Activated CD4-positive, CD25-positive, alpha-beta regulatory T cell treated with anti-CD3 and anti-CD28 coated beads, Interleukin-2, amount 50 U/mL, for 72 hours (primary cell): Measurements from ENCODE around the gene CHN1.

Source experiments
- DNase-seq: peaks from one replicate; pipeline ENCODE4 v3.0.0; 2021

Gene CHN1

DNA sequence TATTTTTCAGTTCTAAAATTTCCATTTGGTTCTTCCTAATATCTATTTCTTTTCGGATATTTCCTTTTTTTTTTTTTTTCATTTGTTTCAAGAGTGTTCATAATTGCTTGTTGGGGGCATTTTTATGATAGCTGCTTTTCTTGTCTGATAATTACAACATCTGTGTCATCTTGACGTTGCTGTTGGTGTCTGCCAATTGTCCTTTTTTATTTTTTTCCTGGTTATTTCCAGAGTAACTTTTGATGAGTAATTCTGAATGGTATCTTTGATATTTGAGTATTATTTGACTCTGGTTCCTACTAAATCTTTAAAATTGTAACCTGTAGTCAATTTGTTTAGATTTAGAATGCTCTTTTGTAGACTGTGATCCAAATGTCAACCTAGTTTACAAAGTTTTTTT, 189.7 kb downstream of the CHN1 start:
- no peak for DNase-seq

DNA sequence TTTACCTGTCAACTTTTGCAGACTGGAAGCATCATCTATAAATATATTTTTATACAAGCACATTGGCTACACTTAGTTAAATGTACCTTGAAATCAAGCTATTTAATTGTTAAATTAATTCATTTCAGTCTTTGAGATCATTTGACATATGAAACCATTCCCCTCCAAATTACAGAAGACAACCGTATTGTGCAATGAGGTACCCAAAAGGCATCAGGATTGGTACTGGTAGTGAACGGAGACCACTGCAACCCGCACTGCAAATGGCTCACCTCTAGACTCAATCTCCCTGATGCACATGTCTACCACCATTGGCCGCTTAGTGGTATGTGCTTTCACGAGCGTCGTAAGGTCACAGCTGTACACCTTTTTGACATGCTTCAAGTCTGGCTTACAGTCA, 193.1 kb downstream of the CHN1 start:
- no peak for DNase-seq

DNA sequence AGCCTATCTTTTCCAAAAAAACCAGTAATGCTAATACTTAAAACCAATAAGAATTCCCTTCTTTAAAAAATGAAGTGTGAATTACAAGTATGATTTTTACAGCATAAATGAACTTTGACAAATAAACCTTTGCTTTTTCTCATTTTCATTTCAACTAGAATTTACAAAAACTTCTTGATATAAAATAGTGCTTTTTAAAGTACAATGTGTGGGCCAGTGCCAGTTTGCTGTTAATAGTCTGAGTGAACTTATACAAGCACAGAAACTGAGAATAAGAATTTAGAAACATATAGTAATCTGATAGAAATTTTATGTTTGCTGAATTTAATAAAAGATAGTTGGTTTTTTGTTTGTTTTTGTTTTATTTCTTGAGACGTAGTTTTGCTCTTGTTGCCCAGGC, 197.2 kb downstream of the CHN1 start:
- no peak for DNase-seq

DNA sequence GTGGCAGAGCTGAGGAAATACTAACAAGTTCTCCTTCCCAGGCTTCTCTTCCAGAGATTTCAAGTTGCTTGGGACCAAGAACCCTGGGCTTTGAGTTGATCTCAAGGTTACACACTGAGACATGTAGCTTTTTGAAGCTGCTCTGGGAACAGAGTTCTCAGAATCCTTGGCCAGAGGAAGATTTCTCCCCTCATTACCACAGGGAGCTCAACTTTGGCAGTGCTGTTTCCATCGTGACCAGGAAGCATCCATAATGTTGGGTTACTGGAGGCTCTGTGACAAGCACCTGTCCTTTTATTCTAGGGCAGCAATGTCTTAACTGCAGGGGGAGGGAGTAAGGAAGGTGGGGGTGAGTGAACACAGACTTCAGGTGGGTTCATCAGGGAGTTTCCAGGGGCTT, 199.4 kb downstream of the CHN1 start:
- DNase-seq = no peak

DNA sequence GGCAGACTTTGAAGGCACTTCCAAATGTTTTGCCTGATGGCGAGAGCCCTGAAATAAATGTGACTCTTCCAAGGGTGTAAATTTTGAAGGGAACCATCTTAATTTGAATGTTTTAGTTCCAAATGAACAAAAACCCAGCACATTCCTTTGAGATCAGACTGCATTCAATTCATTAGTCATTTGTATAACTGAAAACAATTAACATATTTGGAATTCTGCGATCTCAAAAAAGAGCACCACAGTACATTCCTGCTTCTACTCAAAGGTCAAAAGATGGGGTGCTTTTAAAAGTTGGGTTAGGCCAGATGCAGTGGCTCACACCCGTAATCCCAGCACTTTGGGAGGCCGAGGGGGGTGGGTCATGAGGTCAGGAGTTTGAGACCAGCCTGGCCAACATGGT, 202.7 kb downstream of the CHN1 start:
- DNase-seq = no peak

DNA sequence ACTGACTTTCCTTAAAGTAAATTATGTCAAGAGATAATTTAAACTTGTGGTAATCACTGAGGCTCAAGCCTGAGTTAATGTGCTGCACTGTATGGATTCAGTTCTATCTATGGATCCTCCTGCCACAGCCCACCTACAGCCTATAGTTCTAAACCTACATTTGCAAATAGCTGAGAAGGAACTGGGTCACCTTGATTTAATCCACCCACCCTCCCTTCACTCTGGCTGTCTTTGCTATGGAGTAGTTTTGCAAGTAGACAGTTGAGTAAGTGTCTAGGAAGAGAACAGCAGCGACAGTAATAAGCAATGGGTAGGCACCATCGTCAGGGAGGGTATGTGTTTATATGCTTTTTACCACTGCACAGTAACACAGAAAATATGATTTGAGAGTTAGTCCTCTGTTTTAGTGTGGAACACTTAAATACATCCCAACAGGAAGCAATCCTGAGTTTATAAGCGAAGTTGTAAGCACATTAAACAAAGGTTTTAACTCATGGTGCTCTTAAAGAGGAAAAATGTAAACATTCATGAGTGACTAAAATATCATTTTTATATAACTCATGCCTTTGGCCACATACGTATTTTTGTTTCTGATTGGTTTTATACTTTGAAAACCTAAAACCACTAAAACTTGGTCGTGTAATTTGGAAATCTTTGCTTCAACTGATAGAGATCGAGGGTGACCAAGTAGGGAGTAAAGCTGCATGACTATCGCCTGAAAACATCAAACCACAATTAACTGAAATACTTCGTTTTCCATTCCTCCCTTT, 204.6 kb downstream of the CHN1 start:
- no peak for DNase-seq

DNA sequence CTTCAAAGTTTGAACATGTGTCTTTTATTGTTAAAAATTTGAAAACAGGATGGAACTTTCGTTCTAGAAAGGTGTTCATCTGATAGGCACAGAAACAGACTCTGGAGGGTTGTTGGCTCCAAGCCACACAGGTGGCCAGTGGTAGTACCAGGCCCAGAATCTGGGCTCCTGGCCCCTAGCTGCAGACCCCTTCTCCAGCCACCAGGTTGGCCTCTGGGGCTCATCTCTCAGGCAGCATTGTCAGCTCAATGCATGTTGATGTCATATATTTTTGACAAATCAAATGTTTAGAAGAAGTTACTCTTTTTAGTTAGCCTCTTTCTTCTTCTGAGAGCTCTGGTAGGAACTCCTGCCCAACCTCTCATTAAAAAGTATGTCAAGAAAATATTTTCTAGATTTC, 206.4 kb downstream of the CHN1 start:
- no peak for DNase-seq

DNA sequence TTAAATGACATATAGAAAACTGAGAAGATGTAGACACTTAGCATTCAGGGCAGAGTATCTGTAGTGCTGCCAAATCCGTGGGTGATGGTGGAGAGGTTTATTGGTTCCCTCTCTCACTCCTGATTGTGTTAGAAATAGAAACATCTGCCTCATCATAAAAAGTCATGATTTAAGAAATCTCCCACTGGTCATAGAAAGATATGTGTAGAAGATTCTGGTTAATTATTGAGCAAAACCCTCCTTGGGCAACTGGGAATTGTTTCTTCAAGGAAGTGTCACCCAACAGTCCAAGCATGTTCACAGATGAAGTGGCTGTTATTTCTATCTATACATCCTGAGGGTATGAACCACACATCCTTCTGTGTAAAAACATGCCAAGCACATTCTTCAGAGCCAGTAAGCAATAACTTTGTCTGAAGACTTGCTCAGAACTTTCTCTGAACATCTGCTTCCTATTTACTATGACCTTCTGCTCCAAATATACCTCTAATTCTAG, 207.4 kb downstream of the CHN1 start:
- no peak for DNase-seq

DNA sequence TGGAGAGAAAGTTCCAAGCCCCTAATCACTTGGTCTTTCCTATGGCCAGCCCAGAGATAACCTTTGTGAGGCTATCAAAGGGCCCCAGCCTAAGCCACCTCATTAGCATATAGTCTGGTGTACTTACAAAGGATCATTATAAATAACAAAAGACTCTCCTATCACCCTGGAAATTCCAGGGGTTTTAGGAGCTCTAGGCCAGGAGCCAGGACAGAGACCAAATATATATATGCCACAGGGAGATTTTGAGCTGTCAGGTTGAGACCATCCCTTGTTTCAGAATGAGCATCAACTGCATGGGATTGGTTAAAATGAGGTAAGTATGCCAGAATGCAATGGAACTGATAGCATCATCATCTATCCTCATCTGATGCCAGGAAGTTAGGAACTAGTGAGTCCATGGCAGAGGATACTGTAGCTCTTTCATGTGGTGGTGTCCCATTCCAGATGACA, 208.8 kb downstream of the CHN1 start:
- no peak for DNase-seq

DNA sequence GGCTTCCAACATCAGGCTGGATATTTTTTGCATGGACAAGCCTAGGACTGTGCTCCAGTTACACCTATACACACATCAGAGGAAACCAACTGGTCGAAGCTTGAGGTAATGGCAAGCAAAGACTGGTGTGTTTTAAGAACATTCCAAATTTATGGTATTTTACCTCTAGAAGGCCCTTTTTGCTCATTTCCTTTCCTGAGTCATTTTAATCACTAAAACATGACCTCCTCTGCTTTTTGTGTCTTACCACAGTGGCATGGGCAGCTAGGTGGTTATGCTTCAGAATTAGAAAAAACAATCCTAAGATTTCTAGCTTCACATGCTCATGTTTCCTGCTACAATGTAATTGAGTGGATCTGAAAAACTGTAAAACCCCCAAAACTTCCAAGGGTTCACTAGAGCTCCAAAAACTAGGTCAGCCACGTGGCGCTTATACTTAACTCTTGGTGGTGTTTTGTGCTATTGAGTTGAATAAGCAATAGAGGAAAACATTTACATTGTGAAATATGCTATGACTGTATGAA, 210.3 kb downstream of the CHN1 start:
- DNase-seq = no peak

DNA sequence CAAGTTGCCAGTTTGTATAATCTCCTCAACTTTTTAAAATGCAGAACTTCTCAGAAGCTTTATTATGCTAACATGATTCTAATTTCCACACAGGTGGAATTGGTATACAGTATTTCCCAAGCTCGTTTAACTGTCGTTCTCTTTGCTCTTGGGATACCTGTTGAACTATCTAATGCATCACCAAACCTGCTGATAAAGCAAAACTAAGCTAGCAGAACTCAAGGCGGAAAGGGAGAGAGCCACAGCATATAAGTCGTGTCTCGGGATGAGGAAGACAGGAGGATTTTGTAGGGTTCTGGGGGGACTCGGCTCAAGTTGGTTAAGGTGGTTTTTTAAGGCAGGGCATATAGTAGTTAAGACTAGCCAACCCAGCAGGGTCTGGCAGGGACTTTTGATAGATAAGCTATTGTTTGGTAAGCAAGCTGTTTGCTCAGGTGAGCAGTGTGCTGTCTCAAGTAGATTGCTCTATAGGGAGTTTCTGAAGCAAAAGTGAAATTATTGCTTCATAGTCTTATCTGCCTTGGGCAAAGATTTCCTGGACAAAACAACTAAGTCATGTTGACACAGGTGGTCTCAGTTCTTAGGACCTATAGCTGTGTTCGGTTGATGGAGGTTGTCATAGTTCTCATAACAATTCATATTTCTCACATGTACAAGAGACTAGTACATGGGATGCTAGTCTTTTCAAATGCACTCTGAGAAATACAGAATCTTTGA, 212.7 kb downstream of the CHN1 start:
- no peak for DNase-seq

DNA sequence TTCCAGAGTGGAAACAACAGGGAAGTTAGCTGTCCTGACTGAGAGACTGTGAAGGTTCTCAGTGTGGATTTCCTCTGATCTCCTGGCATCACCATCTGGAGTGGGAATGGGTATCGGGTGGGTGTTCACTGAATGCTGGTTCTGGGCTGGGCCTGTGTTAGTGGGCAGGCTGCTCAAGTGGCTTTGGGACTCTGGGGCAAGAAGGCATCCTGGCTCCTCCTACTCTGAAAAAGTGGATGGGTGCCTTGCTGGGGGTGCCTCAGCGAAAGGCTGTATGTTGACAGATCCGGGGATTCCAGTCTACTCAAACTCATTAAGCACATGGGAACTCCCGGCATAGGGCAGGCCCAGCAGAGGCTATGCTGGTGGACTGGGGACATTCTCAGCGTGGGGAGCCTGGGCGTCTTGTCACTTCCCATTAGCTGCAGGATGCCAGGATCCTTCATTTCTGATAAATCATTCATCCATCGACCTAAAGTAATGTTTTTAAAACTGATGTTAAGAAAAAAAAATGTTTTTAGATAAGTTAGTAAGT, 213.4 kb downstream of the CHN1 start:
- DNase-seq = no peak

DNA sequence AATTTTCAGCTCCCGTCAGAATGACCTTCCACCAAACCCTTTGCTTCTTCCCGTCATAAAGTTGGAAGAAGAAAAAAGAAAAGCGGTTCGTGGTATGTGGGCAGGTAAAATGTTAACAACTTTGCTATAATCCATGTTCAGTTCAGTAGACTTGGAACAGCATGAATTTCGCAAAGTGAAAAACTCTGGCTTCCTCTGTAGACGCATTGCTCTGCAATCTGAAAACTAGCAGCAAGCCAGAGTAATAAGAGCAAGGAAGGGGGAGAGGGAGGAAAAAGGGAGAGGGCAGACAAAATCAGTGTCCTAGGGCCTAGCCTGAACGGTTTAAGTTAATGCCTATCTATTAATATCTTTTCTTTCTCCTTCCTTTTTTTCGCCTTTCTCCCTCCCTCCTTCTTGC, 214.2 kb downstream of the CHN1 start:
- no peak for DNase-seq

DNA sequence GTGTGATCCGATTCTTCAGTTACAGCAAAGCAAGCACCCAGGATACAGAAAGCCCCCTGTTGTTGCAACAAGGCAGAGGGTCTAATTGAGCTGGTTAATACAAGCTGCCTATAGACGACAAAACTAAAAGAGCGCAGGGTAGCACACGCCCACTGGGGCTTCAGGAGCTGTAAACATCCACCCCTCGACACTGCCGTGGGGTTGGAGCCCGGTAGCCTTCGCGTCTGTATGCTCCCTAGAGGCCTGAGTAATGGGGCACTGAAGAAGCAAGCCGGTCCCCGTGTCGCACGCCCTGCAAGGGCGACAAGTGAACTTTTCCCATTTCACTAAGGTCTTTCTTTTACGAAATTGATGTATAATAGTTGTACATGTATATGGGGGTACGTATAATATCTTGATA, 216.2 kb downstream of the CHN1 start:
- no peak for DNase-seq

DNA sequence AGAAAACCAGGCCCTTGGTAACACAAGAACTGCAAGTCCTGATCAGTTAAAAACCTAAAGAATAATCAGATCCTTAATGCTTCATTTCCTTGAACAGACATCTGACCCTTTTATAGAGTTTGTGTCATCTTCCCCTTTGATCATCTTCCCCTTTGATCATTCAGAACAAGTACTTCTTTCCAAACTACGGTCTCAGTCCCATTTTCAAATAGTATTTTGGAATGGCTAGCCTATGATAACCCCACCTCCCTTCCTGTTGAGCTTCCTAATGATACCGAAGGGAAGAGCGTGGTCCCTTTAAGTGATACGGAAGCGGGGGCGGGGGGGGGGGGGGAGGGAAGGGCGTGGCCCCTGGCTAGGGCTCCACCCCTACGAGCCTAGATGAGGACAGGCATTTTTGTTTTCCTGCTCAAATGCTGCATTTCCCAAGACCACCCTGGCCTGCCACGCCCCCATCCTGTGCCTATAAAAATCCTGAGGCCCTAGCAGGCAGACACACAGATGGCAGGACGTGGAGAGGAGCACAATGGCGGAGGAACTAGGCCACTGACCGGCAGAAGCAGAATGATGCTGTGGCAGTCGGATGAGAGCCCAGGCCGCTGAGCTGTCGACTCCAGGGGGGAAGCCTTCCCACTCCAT, 216.8 kb downstream of the CHN1 start:
- DNase-seq = no peak

DNA sequence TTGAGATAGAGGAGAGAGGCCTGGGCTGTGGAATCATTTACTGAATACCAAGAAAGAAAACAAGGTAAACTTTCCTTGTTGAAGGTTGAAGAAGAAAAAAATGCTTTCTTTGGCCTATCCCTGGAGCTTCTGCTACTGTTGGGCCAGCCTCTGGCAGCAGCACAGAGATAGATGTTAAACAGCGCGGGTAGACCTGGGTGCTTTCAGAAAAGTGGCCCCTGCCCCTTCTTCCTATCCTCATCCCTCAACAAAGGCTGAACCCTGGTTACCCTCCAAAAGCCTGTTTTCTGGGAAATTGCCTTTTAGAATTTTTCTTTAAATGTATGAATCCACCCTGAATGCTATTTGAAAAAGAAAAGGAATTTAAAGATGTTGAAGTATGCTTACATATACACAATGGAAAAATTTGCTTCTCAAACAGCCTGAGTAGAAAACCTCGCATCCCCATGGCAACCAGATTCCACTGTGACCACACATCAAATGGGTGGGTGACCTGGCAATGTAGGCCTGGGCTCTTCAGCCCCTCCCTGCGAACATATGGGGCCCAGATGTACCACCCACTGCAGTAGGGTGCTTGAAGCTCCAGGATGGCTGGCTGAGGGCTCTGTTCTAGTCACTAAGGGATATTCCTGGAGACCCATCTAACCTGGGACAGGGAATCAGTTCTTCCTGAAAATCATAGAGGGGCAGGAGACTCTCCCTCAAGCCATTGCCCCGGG, 217.5 kb downstream of the CHN1 start:
- no peak for DNase-seq

DNA sequence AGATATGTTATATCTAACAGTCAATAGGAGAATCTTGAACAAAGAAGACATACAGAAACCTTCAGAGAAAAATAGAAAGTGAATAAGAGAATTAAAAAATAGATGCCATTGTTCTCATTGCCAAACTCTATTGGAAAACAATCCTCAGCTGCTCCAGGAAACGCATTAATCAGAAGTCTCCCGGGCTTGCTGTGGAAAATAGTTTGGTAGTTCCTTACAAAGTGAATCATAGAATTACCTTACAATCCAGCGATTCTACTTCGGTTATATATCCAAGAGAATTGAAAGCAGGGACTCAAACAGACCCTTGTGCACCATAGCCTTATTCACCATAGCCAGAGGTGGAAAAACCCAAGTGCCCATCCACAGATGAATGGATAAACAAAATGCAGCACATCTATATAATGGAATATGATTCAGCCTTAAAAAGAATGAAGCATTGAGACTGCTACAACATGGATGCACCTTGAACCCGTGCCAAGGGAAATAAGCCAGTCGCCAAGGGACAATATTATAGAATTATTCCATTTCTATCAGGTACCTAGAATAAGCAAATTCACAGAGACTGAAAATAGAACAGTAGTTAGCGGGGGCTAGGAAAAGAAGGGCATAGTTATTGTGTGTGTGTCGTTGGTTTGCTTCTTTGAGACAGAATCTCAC, 219.0 kb downstream of the CHN1 start:
- no peak for DNase-seq

DNA sequence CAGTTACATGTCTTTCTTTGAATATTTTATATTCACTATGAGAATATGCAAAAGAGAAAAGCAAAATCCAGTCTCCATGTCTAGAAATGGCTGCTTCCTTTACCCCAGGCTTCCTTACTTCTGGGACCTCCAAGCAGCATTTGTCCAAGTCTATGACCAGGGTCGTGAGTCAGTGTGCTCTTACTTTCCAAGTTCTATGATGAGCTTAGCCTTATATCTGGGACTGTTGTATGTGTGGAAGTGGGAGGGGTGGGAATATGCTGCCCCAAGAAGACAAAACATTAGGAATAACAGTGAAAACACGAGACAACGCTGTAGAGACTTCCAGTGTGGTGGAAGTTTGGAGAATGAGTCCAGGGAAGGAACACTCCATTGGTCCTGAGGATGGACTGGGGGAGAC, 219.7 kb downstream of the CHN1 start:
- DNase-seq = no peak

DNA sequence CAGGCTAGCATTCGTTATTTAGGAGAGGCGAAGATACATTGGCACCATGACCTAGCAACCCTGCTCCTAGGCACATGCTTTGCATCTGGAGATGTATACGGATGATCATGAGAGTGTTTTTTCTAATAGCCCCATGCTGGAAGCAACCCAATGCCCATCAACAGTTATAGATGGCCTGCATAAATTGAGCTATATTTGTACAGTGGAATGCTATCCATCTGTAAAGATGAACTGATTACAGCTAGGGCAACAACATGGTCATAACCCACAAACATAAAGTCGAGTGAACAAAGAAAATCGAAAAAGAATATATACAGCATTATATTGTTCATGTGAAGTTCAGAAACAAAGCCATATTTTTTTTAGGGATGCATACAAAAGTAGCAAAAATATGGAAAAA, 220.3 kb downstream of the CHN1 start:
- DNase-seq = no peak

DNA sequence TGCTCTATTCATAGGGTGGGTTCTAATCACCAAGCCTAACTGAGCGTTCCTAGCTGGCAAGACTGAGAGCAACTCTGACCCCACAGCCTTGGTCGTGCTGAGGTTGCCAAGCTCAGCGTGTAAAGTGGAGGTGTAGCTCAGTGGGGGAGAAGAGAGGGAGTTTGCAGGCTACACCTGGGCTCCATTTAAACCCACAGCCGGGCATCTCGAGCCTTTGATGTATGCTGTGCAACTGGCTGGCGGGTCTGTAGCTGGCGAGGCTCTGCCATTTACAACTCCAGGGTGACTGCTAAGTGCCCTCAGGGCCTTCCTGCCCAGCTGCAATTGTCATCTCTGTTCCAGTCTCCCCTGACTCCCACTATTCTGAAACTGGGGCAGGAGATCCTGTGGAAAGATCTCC, 220.9 kb downstream of the CHN1 start:
- DNase-seq = no peak

DNA sequence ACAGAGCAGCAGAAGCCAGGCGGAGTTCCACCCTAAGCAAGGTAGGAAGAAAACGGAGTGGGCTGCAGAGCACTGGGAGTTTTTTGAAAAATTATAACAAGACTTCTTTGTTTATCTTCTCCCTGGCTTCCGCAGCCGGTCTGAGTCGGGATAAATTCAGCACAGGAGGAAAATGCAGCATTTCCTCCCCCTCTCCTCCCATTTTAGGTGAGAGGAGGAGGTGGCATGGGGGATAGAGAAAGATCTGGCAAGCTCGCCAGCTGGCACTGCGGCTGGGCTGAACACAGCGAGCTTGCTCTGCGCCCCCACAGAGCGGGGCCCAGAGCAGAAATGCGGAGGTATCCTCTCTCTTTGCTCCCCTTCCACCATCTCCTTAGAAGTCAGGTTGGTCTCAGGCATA, 223.2 kb downstream of the CHN1 start:
- no peak for DNase-seq

DNA sequence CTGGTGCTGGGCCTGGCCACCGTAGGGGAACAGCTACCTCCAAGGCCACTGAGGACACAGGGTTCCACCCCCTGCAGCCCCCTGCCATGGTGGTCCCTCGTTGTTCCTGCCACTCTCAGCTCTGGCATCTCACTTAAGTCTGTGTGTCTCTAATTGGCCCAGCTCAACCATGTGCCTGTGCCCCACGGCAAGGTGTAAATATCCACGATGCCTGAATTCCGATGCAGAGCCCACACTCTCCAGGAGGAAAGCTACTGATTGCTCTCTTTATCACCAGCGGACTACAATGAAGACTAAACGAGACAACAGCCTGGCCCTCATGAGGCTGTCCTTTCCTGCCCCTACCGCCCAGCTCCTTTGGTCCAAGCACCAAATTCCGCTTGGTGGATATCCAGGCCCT, 223.9 kb downstream of the CHN1 start:
- no peak for DNase-seq
